BLaER1 treated with 17β-estradiol and CSF1 and Interleukin-3, amounts not matched to agents 10 nM and 100 nM (cell line): ENCODE measurements around the gene CLEC16A.

Experiments
- H3K27ac ChIP-seq, 11 experiments: shearing (Covaris generic); formaldehyde crosslinking; 2 replicates each; pipeline ENCODE4 v1.8.1; 2022
- H3K27me3 ChIP-seq, 11 experiments: shearing (Covaris generic); formaldehyde crosslinking; 2 replicates each; pipeline ENCODE4 v1.8.1; 2022
- H3K36me3 ChIP-seq, 11 experiments: shearing (Covaris generic); formaldehyde crosslinking; 2 replicates each; pipeline ENCODE4 v1.8.1; 2022
- H3K4me1 ChIP-seq, 10 experiments: shearing (Covaris generic); formaldehyde crosslinking; 2 replicates each; pipeline ENCODE4 v1.8.1; 2022
- H3K4me2 ChIP-seq, 11 experiments: shearing (Covaris generic); formaldehyde crosslinking; 2 replicates each; pipeline ENCODE4 v1.8.1; 2022
- H3K4me3 ChIP-seq, 10 experiments: shearing (Covaris generic); formaldehyde crosslinking; 2 replicates each; pipeline ENCODE4 v1.8.1; 2022
- H3K9ac ChIP-seq, 11 experiments: shearing (Covaris generic); formaldehyde crosslinking; 2 replicates each; pipeline ENCODE4 v1.8.1; 2022
- H3K9me3 ChIP-seq, 11 experiments: shearing (Covaris generic); formaldehyde crosslinking; replicated peaks in 1 of 11; 2 replicates each; pipeline ENCODE4 v1.8.1; 2022
- H4K20me1 ChIP-seq, 11 experiments: shearing (Covaris generic); formaldehyde crosslinking; 2 replicates each; pipeline ENCODE4 v1.8.1; 2022
- Cebpa-rat ChIP-seq, 11 experiments: shearing (Covaris generic); IDR thresholded peaks; 2 replicates each; pipeline ENCODE4 v1.8.1; 2022

CLEC16A gene, protein sequence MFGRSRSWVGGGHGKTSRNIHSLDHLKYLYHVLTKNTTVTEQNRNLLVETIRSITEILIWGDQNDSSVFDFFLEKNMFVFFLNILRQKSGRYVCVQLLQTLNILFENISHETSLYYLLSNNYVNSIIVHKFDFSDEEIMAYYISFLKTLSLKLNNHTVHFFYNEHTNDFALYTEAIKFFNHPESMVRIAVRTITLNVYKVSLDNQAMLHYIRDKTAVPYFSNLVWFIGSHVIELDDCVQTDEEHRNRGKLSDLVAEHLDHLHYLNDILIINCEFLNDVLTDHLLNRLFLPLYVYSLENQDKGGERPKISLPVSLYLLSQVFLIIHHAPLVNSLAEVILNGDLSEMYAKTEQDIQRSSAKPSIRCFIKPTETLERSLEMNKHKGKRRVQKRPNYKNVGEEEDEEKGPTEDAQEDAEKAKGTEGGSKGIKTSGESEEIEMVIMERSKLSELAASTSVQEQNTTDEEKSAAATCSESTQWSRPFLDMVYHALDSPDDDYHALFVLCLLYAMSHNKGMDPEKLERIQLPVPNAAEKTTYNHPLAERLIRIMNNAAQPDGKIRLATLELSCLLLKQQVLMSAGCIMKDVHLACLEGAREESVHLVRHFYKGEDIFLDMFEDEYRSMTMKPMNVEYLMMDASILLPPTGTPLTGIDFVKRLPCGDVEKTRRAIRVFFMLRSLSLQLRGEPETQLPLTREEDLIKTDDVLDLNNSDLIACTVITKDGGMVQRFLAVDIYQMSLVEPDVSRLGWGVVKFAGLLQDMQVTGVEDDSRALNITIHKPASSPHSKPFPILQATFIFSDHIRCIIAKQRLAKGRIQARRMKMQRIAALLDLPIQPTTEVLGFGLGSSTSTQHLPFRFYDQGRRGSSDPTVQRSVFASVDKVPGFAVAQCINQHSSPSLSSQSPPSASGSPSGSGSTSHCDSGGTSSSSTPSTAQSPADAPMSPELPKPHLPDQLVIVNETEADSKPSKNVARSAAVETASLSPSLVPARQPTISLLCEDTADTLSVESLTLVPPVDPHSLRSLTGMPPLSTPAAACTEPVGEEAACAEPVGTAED

GRCh38 chr16:10944249-10945064, at the start of gene CLEC16A:
Gene CLEC16A, plus strand, starts transcription at chr16:10944564. Its CDS starts 154 bp downstream, at chr16:10944718.
- H3K4me3 ChIP-seq, result peak within 1 kb of the TSS; percentile 68 to 95 (median 88)
- peak within 1 kb of the TSS; percentile 78 to 92 (median 87) for H3K9ac ChIP-seq
- peaks cover 26 to 69% (median 58%) of the 10 kb centered on the region in 11 experiments for H4K20me1 ChIP-seq
- no peaks in the 10 kb centered on the region for H3K27me3 ChIP-seq
- no peak for TF ChIP-seq Cebpa-rat (IDR thresholded peaks at IDR 0.05)
- H3K4me2 ChIP-seq, result peak within 1 kb of the TSS; percentile 78 to 100 (median 92)
- H3K27ac ChIP-seq, result peak within 1 kb of the TSS; percentile 64 to 85 (median 79)
- H3K36me3 ChIP-seq, result peaks cover 0 to 5% (median 0%) of the 10 kb centered on the region in 11 experiments; a peak in 1 of 22 replicates
- peaks cover 66 to 82% (median 76%) of the 10 kb centered on the region in 10 experiments for H3K4me1 ChIP-seq
- no peaks in the 10 kb centered on the region for H3K9me3 ChIP-seq

DNA sequence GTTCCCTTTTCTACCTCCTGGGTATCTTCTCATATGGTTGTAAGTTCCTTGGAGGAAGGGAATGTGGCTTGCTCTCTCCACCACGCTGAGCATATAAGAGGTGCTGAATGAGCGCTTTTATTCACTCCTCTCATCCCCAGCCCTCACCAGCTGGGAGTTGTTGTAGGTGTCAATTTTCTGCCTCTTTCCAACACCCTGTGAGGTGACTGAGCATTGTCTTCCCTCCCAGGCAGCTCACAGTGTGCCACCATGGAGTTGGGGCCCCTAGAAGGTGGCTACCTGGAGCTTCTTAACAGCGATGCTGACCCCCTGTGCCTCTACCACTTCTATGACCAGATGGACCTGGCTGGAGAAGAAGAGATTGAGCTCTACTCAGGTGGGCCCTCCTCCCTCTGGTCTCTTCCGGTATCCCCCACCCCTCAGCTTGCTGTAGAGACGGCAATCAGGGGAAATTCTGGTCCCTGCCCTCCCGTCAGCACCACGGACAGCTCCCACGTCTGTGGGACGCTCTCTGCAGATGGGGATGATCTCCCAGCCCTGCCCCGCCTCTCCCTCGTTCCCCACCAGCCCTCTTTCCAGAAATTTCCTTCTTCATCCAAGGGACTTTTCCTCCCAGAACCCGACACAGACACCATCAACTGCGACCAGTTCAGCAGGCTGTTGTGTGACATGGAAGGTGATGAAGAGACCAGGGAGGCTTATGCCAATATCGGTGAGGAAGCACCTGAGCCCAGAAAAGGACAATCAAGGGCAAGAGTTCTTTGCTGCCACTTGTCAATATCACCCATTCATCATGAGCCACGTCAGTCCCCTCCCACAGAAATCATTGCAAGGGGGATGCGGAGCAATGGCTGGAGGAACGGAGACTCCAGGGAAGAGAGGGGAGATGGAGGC, 49.1 kb upstream of the CLEC16A start:
- H4K20me1 ChIP-seq, result peaks cover 13 to 58% (median 40%) of the 10 kb centered on the region in 11 experiments; a peak in 17 of 22 replicates
- peak overlapping the region in 2 of 11 experiments; percentile 29 to 48; a peak in 1 of 22 replicates for H3K27ac ChIP-seq
- H3K4me1 ChIP-seq, result peaks cover 67 to 80% (median 71%) of the 10 kb centered on the region in 10 experiments
- no peaks in the 10 kb centered on the region for H3K27me3 ChIP-seq
- H3K4me3 ChIP-seq, result peak overlapping the region in 1 of 10 experiments; percentile 3; a peak in 2 of 20 replicates
- no peak for TF ChIP-seq Cebpa-rat (IDR thresholded peaks at IDR 0.05)
- peaks cover 40 to 87% (median 75%) of the 10 kb centered on the region in 11 experiments for H3K36me3 ChIP-seq
- H3K9me3 ChIP-seq, result peaks cover 0 to 13% (median 0%) of the 10 kb centered on the region in 11 experiments; a peak in 5 of 22 replicates
- H3K4me2 ChIP-seq, result peak overlapping the region; percentile 0 to 86 (median 60); a peak in 17 of 22 replicates
- no peak overlapping the region for H3K9ac ChIP-seq

DNA sequence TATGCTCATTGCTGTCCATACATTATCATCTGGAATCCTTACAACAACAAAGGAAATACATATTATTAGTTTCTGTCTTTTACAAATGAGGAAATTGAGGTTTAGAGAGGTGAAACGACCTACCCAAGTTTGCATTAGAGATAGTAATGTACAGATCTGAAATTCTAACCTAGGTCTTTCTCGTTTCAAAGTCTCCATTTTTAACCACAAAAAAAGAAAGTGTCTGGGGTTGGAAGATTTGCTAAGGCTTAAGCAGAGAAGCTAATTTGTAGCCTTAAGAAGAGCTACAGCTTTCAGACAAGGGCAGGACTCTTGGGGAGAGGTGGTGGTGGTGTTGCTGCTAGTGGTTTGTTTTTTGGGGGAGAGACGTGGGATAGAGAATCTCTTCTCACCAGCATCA, 48.2 kb upstream of the CLEC16A start:
- H3K27ac ChIP-seq, result peak overlapping the region in 8 of 11 experiments; percentile 15 to 49 (median 33); a peak in 8 of 22 replicates
- peaks cover 49 to 92% (median 84%) of the 10 kb centered on the region in 11 experiments for H3K36me3 ChIP-seq
- H3K4me1 ChIP-seq, result peaks cover 59 to 71% (median 62%) of the 10 kb centered on the region in 10 experiments
- peak overlapping the region in 2 of 10 experiments; percentile 3 to 5; a peak in 1 of 20 replicates for H3K4me3 ChIP-seq
- no peak for TF ChIP-seq Cebpa-rat (IDR thresholded peaks at IDR 0.05)
- peaks cover 13 to 60% (median 44%) of the 10 kb centered on the region in 11 experiments; a peak in 17 of 22 replicates for H4K20me1 ChIP-seq
- H3K27me3 ChIP-seq, result no peaks in the 10 kb centered on the region
- H3K9me3 ChIP-seq, result peaks cover 0 to 13% (median 0%) of the 10 kb centered on the region in 11 experiments; a peak in 5 of 22 replicates
- H3K4me2 ChIP-seq, result peak overlapping the region; percentile 20 to 86 (median 60); a peak in 19 of 22 replicates
- no peak overlapping the region for H3K9ac ChIP-seq

- Histone ChIP-seq H3K4me2 (peak overlapping the region in 10 of 11 experiments; percentile 20 to 86 (median 68); a peak in 18 of 22 replicates), H3K4me3 (0 out of 20 replicates have a peak overlapping the region, but pooled peaks of 1 of the 10 experiments have one; percentile 5), H3K36me3 (peaks cover 54 to 97% (median 89%) of the 10 kb centered on the region in 11 experiments)
Observed at GRCh38 chr16:10896723-10897122, 47.6 kb upstream of the CLEC16A start.

GRCh38 chr16:10897134-10897533, 47.2 kb upstream of the CLEC16A start:
- H3K27ac ChIP-seq, result peak overlapping the region in 8 of 11 experiments; percentile 1 to 49 (median 33); a peak in 10 of 22 replicates
- H3K9me3 ChIP-seq, result peaks cover 0 to 10% (median 0%) of the 10 kb centered on the region in 11 experiments; a peak in 8 of 22 replicates
- no peak overlapping the region for H3K9ac ChIP-seq
- H3K27me3 ChIP-seq, result no peaks in the 10 kb centered on the region
- no peak overlapping the region for H3K4me3 ChIP-seq
- peak overlapping the region in 9 of 11 experiments; percentile 24 to 86 (median 75); a peak in 18 of 22 replicates for H3K4me2 ChIP-seq
- peaks cover 49 to 61% (median 53%) of the 10 kb centered on the region in 10 experiments for H3K4me1 ChIP-seq
- H4K20me1 ChIP-seq, result peaks cover 13 to 70% (median 44%) of the 10 kb centered on the region in 11 experiments; a peak in 17 of 22 replicates
- peaks cover 58 to 100% (median 93%) of the 10 kb centered on the region in 11 experiments for H3K36me3 ChIP-seq
- TF ChIP-seq Cebpa-rat (IDR thresholded peaks at IDR 0.05), result no peak

More at GRCh38 chr16:10896723-10897122, 47.6 kb upstream of the CLEC16A start:
- H3K9ac ChIP-seq, result no peak overlapping the region
- peak overlapping the region in 9 of 11 experiments; percentile 15 to 49 (median 34); a peak in 13 of 22 replicates for H3K27ac ChIP-seq
- peaks cover 53 to 65% (median 57%) of the 10 kb centered on the region in 10 experiments for H3K4me1 ChIP-seq
- H3K27me3 ChIP-seq, result no peaks in the 10 kb centered on the region
- no peak for TF ChIP-seq Cebpa-rat (IDR thresholded peaks at IDR 0.05)
- H3K9me3 ChIP-seq, result peaks cover 0 to 13% (median 0%) of the 10 kb centered on the region in 11 experiments; a peak in 6 of 22 replicates
- H4K20me1 ChIP-seq, result peaks cover 13 to 65% (median 44%) of the 10 kb centered on the region in 11 experiments; a peak in 17 of 22 replicates

GRCh38 chr16:10902999-10903398, 41.4 kb upstream of the CLEC16A start:
- H3K27me3 ChIP-seq, result no peaks in the 10 kb centered on the region
- TF ChIP-seq Cebpa-rat (IDR thresholded peaks at IDR 0.05), result no peak
- peaks cover 100% of the 10 kb centered on the region in 11 experiments for H3K36me3 ChIP-seq
- peaks cover 0 to 5% (median 0%) of the 10 kb centered on the region in 10 experiments; a peak in 5 of 20 replicates for H3K4me1 ChIP-seq
- H3K9ac ChIP-seq, result no peak overlapping the region
- H3K27ac ChIP-seq, result no peak overlapping the region
- H3K9me3 ChIP-seq, result peaks cover 0 to 17% (median 5%) of the 10 kb centered on the region in 11 experiments; a peak in 10 of 22 replicates
- H3K4me2 ChIP-seq, result no peak overlapping the region
- H4K20me1 ChIP-seq, result peaks cover 4 to 77% (median 45%) of the 10 kb centered on the region in 11 experiments; a peak in 17 of 22 replicates
- no peak overlapping the region for H3K4me3 ChIP-seq
